ENCODE measurements around the gene TULP1. TPM values are rescaled to one million over a fixed set of nuclear protein-coding genes. Genes with fewer than 3 reads are reported as not detected.

TULP1 gene
- total RNA-seq, 1 donor from 2014 or later: not detected

DNA sequence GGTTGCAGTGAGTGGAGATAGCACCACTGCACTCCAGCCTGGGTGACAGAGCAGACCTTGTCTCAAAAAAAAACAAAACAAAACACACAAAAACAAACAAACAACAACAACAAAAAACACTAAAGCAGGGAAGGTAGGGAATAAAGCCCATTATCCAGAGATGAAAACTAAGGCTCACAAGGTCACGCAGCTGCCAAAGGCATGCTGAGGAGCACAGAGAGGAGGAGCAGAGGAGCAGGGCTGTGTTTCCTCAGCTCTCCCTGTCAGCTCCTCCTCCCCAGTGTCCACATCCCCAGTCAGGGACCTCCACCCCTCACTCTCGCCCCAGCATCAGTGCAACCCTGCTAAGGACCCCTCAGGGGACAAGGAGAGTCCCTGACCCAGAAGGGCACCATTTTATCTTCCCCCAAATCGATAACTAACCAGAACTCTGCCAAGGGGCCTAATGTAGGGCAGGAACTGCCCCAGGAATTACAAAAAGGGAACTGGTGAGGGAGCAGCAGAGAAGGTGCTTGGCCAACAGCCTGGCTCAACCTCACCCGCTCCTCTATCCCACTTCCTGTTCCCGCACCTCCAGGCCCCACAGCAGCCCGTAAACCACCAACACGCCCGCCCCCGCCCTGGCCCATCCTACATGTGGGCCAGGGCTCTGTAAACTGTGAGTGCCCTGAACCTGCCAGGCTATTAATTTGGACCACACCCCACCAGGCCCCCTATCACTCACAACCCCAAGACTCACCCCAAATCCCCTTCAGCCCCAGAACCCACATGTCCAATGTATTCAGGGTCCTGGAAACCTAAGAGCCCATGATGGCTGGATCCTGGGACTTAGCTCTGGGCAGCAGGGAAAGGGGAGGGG, 24.8 kb downstream of the TULP1 start:
- no peak for DNase-seq (ENCODE audit: low spot score)
- intact Hi-C loops (cut with DNase I): no loop called here

- DNase-seq (ENCODE audit: low spot score): no peak
- intact Hi-C loops (cut with DNase I): no loop called here
Measured at GRCh38 chr6:35486005-35486925, 26.4 kb downstream of the TULP1 start.

- no peak for DNase-seq (ENCODE audit: low spot score)
- intact Hi-C loops (cut with DNase I): no loop called here
Measured at GRCh38 chr6:35485402-35485877, 27.3 kb downstream of the TULP1 start.

DNA sequence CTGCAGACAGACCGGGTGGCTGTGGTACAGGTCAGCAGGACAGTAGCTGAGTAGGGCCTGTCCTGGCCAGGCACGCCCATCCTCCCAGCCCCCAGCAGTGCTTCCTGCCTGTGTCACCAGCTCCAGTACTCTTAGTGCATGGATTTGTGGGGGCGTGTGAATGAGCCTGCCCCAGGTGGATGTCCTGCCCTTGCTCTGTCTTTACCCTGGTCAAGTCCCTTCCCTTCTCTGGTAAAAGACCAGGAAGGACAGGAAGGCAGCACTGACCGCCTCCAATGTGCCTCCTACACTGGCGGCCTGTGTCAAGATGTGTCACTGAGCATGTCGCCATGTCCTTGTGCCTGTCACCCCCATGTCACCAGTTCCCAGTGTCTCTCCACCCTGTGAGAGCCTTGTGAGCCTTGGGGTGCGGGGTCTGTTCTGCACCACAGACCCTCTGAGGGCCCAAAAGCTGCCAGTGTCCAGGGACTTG, 27.7 kb downstream of the TULP1 start:
- intact Hi-C loops (cut with DNase I): no loop called here
- DNase-seq (ENCODE audit: low spot score): no peak

DNA sequence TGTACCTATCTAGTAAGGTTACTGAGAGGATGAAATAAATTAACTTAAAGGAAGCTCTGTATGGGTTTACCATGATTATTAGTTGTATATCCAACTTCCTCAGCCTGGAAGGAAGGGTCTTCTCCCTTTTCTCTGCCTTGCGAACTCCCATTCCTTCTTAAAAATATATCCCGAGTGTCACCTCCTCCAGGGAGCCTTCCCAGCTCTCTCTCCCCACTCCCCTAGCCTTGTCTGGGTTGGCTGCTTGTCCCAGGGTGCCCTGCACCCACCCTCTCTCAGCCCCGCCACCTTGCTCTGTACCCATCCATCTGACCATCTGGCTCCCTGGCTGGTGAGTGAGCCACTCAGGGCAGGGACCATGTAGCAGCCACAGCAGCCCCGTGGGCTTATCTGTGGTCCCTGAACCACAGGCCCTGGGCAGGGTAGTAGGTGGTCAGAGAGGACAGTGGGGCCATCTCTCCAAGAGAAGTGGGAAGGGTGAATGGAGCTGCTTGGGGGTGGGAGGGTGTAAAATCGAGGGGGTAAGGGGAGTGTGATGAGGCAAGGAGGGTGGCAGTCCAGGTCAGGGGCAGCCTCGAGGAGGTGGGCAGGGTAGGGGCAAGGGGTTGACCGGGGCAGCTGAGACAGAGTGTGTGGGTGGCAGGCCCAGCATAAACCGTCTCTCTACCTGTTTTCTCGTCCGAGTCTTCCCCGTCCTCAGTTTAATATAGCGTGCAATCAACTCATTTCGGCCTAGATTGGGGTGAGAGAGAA, 28.6 kb downstream of the TULP1 start:
- intact Hi-C loops (cut with DNase I): no loop called here
- DNase-seq (ENCODE audit: low spot score): no peak

DNA sequence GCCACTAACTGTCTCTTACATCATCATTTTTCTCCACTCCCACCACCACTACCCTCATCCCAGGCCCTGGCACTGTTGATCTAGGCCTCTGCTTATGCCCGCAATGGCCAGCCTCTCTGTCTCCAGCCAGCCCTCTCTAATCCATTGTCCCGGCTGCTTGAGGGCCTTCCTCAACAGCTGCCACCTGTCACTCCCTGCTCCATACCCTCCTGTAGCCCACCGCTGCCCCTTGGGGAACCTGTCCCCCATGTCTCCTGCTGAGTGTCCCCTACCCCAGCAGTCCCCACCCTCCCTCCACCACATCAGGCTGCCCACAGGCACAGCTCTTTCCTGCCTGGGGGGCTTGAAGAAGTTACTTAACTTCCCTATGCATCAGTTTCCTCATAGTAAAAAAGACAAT, 29.2 kb downstream of the TULP1 start:
- intact Hi-C loops (cut with DNase I): no loop called here
- no peak for DNase-seq (ENCODE audit: low spot score)

GRCh38 chr6:35483062-35483461, 29.6 kb downstream of the TULP1 start:
- intact Hi-C loops (cut with DNase I): no loop called here
- DNase-seq (ENCODE audit: low spot score): no peak

DNA sequence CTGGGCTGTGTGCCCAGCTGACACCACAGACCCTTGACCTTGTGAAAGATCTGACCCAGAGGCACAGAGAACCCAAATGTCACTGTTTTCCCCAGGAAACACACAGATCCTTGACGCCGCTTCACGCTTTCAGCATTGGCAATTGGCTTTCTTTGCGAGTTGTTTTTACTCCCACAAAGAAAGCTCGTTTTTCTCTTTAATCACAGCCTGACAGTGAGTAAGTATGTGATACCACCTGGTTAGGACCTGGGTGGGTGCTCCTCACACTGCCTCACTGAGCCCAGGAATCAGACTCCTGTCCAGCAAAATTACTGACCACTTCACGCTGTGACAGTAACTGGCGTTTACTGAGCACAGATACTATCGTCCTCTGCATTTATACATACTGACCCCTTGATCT, 31.5 kb downstream of the TULP1 start:
- DNase-seq (ENCODE audit: low spot score): no peak
- intact Hi-C loops (cut with DNase I): no loop called here

- DNase-seq (ENCODE audit: low spot score): no peak
Measured at GRCh38 chr6:35480176-35480575, 32.5 kb downstream of the TULP1 start.

GRCh38 chr6:35478259-35478658, 34.4 kb downstream of the TULP1 start:
- intact Hi-C loops (cut with DNase I): no loop called here

More at GRCh38 chr6:35480176-35480575, 32.5 kb downstream of the TULP1 start:
- intact Hi-C loops (cut with DNase I): no loop called here

DNA sequence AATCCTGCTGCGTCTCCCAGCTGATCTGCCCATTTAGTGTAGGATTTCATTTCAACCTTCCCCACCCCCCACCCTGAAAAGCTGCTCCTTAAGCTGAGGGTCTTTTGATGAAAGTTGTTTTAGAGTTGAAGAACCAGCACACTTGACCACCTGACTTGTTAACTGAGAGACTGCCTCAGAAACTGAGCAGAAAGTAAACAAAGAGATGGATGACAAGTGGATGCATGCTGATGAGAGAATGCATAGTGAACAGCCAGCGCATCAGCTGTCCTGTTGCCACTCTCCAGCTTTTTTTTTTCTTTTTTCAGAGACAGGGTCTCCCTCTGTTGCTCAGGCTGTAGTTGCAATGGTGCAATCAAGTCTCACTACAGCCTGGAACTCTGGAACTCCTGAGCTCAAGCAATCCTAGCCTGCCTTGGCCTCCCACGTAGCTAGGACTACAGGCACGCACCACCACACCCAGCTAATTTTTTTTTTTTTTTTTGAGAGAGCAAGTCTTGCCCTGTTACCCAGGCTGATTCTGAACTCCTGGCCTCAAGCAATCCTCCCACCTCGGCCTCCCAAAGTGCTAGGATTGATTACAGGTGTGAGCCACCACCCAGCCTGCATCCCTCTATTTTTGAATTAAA, 35.0 kb downstream of the TULP1 start:
- intact Hi-C loops (cut with DNase I): no loop called here
- DNase-seq (ENCODE audit: low spot score): no peak

More at GRCh38 chr6:35478259-35478658, 34.4 kb downstream of the TULP1 start:
- no peak for DNase-seq (ENCODE audit: low spot score)

DNA sequence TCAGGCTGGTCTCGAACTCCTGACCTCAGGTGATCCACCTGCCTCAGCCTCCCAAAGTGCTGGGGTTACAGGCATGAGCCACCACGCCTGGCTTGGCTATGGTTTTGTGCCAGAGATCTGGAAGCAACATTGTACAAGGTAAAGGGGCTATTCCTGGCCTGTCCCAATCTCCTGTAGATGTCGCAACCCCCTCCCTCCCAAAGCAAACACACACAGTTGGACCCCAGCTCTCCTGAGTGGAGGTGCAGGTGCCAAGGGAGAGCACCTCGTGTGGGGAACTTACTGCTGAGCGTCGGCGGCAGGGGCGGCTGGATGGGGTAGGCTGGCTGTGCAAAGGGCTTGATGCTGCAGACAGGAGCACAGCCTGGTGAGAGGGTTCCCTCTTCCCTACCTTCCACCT, 35.7 kb downstream of the TULP1 start:
- intact Hi-C loops (cut with DNase I): no loop called here
- DNase-seq (ENCODE audit: low spot score): no peak

DNA sequence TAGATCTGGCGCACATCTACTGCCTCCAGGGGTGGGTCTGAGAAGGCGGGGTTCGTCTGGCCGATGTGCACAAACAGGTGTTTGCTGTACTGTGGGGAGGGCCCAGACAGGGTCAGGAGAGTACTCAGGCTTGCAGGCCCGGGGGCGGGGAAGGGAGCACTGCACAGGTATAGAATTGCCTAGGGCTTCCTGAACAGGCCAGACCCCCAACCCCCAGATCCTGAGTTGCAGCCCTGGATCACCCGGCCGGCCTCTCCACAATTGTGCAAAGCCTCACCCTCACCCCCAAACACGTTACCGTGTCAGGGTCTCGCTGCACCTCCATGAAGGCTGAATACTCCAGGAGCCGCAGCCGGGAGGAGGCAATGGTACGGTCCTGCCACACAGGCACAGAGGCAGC, 36.7 kb downstream of the TULP1 start:
- intact Hi-C loops (cut with DNase I): no loop called here
- no peak for DNase-seq (ENCODE audit: low spot score)

DNA sequence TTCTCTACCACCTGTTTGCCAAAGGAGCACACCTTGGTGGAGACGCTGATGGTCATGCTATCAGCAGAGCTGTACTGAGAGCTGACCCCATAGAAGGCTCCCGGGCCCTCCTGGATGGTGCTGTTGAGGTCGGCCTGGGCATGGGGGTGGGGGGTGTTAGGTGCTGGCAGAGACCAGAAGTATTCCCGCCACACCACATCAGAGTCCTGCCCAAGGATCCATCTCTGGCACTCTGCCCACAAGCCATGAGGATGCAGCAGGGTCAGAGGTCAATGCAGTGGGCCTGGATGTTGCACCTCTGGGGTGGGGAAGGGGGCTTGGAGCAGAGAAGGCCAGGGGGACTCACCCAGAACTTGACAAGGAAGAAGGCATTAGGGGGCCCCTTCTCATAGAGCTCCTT, 37.1 kb downstream of the TULP1 start:
- intact Hi-C loops (cut with DNase I): no loop called here
- no peak for DNase-seq (ENCODE audit: low spot score)

DNA sequence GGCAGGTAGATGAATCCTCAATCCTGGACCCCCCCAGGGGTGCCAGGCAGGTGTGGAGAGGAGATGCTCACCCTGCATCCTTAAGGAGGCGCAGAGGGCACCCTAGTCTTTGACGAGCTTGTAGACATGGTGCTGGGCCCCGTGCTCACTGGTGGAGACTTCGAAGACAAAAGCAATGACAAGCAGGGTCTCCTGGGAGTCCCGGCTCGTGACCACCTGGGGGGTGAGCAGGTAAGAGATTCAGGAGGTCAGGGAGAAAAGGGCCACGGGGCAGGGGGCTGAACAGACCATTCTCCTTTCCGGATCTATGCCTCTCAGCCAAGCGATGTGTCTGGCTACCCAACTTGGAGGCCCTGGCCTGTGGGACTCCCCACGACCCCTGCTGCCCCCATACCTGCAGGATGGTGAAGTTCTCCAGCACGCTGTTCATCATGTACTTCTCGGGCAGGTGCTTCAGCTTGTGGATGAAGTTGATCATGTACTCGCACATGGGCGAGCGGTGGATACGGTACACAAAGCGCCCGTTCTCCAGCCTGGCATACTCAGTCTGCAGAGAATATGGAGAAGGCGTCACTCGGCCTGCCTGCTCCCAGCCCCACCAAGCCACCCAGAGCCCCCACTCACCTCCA, 37.6 kb downstream of the TULP1 start:
- DNase-seq (ENCODE audit: low spot score): no peak
- intact Hi-C loops (cut with DNase I): no loop called here

- intact Hi-C loops (cut with DNase I): no loop called here
- DNase-seq (ENCODE audit: low spot score): no peak
Measured at GRCh38 chr6:35474131-35474941, 38.4 kb downstream of the TULP1 start.

- DNase-seq (ENCODE audit: low spot score): no peak
- intact Hi-C loops (cut with DNase I): no loop called here
Measured at GRCh38 chr6:35473850-35474130, 38.9 kb downstream of the TULP1 start.

All from cardiac septum (tissue), 1 donor.